GM23338 (cell line): Measurements from ENCODE around the gene ALDH3A2. TPM values are rescaled to one million over a fixed set of nuclear protein-coding genes. Genes with fewer than 3 reads are reported as not detected.

Experiments used
- ATAC-seq: fragments of 200-7000 bp; cut with Tn5 transposase; 3 replicates; pipeline ENCODE4 v1.9.1; 2020
- DNase-seq: peaks from one replicate; pipeline ENCODE4 v3.0.0-alpha.2; 2015; ENCODE audit warnings: low spot score
- H2AFZ ChIP-seq: fragments of 200-600 bp; sonication (generic); 2 replicates; pipeline ENCODE4 v1.8.0; 2016; ENCODE audit warnings: antibody characterized with exemption, mild to moderate bottlenecking, moderate library complexity
- H3F3A ChIP-seq: fragments of 200-600 bp; sonication (generic); replicated peaks from 2 replicates; pipeline ENCODE4 v1.8.0; 2017; ENCODE audit warnings: antibody characterized with exemption, mixed run types, low read depth
- H3K27ac ChIP-seq: fragments of 200-600 bp; sonication (generic); 2 replicates; pipeline ENCODE4 v1.6.1; 2016; ENCODE audit warnings: low read depth
- H3K27me3 ChIP-seq: fragments of 200-600 bp; sonication (generic); 2 replicates; pipeline ENCODE4 v1.8.0; 2016; ENCODE audit warnings: mild to moderate bottlenecking, mixed run types, moderate library complexity; ENCODE audit not compliant: insufficient read depth
- H3K36me3 ChIP-seq: fragments of 200-600 bp; sonication (generic); 2 replicates; pipeline ENCODE4 v1.8.0; 2016; ENCODE audit warnings: mild to moderate bottlenecking; ENCODE audit not compliant: insufficient read depth
- H3K4me1 ChIP-seq: fragments of 200-600 bp; sonication (generic); 2 replicates; pipeline ENCODE4 v1.8.0; 2016; ENCODE audit warnings: mild to moderate bottlenecking, moderate library complexity; ENCODE audit not compliant: insufficient read depth
- H3K4me2 ChIP-seq: fragments of 200-600 bp; sonication (generic); 2 replicates; pipeline ENCODE4 v1.7.1; 2017; ENCODE audit warnings: mixed run types
- H3K4me3 ChIP-seq: fragments of 200-600 bp; sonication (generic); 2 replicates; pipeline ENCODE4 v1.6.1; 2016; ENCODE audit warnings: mixed run types
- H3K79me2 ChIP-seq: fragments of 200-600 bp; sonication (generic); replicated peaks from 2 replicates; pipeline ENCODE4 v1.8.0; 2017; ENCODE audit warnings: mild to moderate bottlenecking; ENCODE audit not compliant: insufficient read depth
- H3K9me2 ChIP-seq: fragments of 200-600 bp; sonication (generic); 2 replicates; pipeline ENCODE4 v1.8.0; 2017; ENCODE audit not compliant: insufficient read depth
- H4K20me1 ChIP-seq: fragments of 200-600 bp; sonication (generic); replicated peaks from 2 replicates; pipeline ENCODE4 v1.8.0; 2017; ENCODE audit warnings: mild to moderate bottlenecking; ENCODE audit not compliant: insufficient read depth
- H3K27ac Mint-ChIP-seq: 2 replicates; pipeline ENCODE4 v1.8.0; 2020; ENCODE audit warnings: inconsistent platforms, mild to moderate bottlenecking, moderate library complexity, mixed read lengths
- H3K27me3 Mint-ChIP-seq: 3 replicates; pipeline ENCODE4 v1.8.0; 2022; ENCODE audit warnings: low read depth, mild to moderate bottlenecking, moderate library complexity, mixed read lengths, inconsistent platforms; ENCODE audit not compliant: insufficient read depth, poor library complexity
- H3K36me3 Mint-ChIP-seq: 3 replicates; pipeline ENCODE4 v1.8.0; 2021; ENCODE audit warnings: low read depth, mild to moderate bottlenecking, inconsistent platforms, moderate library complexity, mixed read lengths
- H3K4me1 Mint-ChIP-seq: 3 replicates; pipeline ENCODE4 v1.8.0; 2020; ENCODE audit warnings: mild to moderate bottlenecking, inconsistent platforms, mixed read lengths
- H3K4me3 Mint-ChIP-seq: 3 replicates; pipeline ENCODE4 v1.8.0; 2021; ENCODE audit warnings: moderate library complexity, mild to moderate bottlenecking, inconsistent platforms, mixed read lengths
- H3K9me3 Mint-ChIP-seq: 3 replicates; pipeline ENCODE4 v1.8.0; 2020; ENCODE audit warnings: moderate library complexity, mild to moderate bottlenecking, inconsistent platforms, mixed read lengths
- EZH2 ChIP-seq: fragments of 200-600 bp; sonication (generic); IDR thresholded peaks from one replicate; pipeline ENCODE4 v1.8.0; 2017; ENCODE audit warnings: antibody characterized with exemption, mild to moderate bottlenecking, low read depth; ENCODE audit not compliant: unreplicated experiment
- EZH2phosphoT487 ChIP-seq: fragments of 200-600 bp; sonication (generic); IDR thresholded peaks from one replicate; pipeline ENCODE4 v1.8.1; 2018; ENCODE audit warnings: antibody characterized with exemption; ENCODE audit not compliant: unreplicated experiment
- JUNB ChIP-seq: IDR thresholded peaks from one replicate; pipeline ENCODE4 v1.6.1; 2016; ENCODE audit warnings: antibody characterized with exemption; ENCODE audit not compliant: unreplicated experiment
- STAT1 ChIP-seq: IDR thresholded peaks from one replicate; pipeline ENCODE4 v1.6.1; 2016; ENCODE audit warnings: antibody characterized with exemption; ENCODE audit not compliant: unreplicated experiment
- ZNF331 ChIP-seq: fragments of 250-450 bp; sonication (Bioruptor Pico); IDR thresholded peaks from 2 replicates; pipeline ENCODE4 v1.5.0; 2020; ENCODE audit warnings: low read depth, mild to moderate bottlenecking, moderate library complexity
- polyA plus RNA-seq: library from polyadenylated mRNA; unstranded; fragments of >200 nt; fragmentation: Nextera tagmentation; extraction: Ambion mirVana; gene quantifications from 2 replicates; pipeline ENCODE4 v1.2.1, GENCODE V29; 2016
- total RNA-seq: library from RNA; depleted of rRNA; stranded (reverse); fragments of >200 nt; shearing (Covaris generic); gene quantifications from 2 replicates; pipeline ENCODE4 v1.2.3, GENCODE V29; 2014
- TF ChIP-seq, protein P1 (sequence below): IDR thresholded peaks from 2 replicates; pipeline ENCODE4 v1.6.1; 2016; ENCODE audit warnings: antibody characterized with exemption
- TF ChIP-seq, protein P2 (sequence below): fragments of 250-450 bp; sonication (Bioruptor Pico); IDR thresholded peaks from 2 replicates; pipeline ENCODE4 v1.5.0; 2020; ENCODE audit warnings: mild to moderate bottlenecking, moderate library complexity

The ALDH3A2 gene
- total and polyA plus RNA-seq, 2 experiments from 2014 or later, result 31.3 to 159 TPM

DNA sequence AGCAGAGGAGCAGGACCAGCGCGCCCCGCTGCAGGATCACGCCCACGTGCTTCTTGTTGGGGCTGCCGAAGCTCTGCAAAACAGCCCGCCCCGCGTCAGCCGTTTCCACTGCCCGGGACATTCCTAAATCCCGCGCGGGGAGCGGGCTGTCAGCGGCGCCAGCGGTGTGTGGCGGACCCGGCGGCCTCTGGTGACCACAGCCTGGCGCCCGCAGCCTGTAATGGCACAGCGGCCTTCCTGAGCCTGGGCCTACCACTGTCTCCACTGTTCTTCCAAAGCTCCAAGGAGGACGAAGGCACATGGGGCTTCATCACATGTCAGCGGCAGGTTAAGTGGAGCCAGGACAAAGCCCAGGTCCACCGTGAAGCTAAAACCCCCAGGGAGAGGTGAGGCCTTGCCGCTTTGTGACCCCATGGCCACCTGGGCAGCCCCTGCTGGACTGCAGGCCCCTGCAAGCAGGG lies 65.4 kb downstream of the ALDH3A2 start:
- Histone ChIP-seq H3K9me2 (no peaks in the 10 kb centered on the region), H4K20me1 (no peaks in the 10 kb centered on the region), H3K4me1 (0 out of 2 replicates have a peak, but pooled peaks cover 6% of the 10 kb centered on the region), H3K27ac (no peak overlapping the region), H3K36me3 (no peaks in the 10 kb centered on the region), H3K4me2 (no peak overlapping the region), H3F3A (no peaks in the 10 kb centered on the region), H3K27me3 (no peaks in the 10 kb centered on the region), H2AFZ (0 out of 2 replicates have a peak overlapping the region, but pooled peaks have one; percentile 63), H3K4me3 (no peak overlapping the region), H3K79me2 (no peaks in the 10 kb centered on the region)
- ATAC-seq, result peak; percentile 24
- H3K4me3 Mint-ChIP-seq, result no peak overlapping the region
- peaks cover 14% of the 10 kb centered on the region for H3K4me1 Mint-ChIP-seq
- H3K27me3 Mint-ChIP-seq, result peaks cover 5% of the 10 kb centered on the region
- H3K36me3 Mint-ChIP-seq, result no peaks in the 10 kb centered on the region
- H3K27ac Mint-ChIP-seq, result no peak overlapping the region
- peak; percentile 47 for DNase-seq
- H3K9me3 Mint-ChIP-seq, result no peaks in the 10 kb centered on the region
- TF ChIP-seq EZH2 (no peak), EZH2phosphoT487 (no peak), ZNF331 (CRISPR knock-in tag) (no peak), JUNB (no peak), STAT1 (no peak)
- TF ChIP-seq, protein P1, sequence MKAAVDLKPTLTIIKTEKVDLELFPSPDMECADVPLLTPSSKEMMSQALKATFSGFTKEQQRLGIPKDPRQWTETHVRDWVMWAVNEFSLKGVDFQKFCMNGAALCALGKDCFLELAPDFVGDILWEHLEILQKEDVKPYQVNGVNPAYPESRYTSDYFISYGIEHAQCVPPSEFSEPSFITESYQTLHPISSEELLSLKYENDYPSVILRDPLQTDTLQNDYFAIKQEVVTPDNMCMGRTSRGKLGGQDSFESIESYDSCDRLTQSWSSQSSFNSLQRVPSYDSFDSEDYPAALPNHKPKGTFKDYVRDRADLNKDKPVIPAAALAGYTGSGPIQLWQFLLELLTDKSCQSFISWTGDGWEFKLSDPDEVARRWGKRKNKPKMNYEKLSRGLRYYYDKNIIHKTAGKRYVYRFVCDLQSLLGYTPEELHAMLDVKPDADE, result no peak
- TF ChIP-seq, protein P2, sequence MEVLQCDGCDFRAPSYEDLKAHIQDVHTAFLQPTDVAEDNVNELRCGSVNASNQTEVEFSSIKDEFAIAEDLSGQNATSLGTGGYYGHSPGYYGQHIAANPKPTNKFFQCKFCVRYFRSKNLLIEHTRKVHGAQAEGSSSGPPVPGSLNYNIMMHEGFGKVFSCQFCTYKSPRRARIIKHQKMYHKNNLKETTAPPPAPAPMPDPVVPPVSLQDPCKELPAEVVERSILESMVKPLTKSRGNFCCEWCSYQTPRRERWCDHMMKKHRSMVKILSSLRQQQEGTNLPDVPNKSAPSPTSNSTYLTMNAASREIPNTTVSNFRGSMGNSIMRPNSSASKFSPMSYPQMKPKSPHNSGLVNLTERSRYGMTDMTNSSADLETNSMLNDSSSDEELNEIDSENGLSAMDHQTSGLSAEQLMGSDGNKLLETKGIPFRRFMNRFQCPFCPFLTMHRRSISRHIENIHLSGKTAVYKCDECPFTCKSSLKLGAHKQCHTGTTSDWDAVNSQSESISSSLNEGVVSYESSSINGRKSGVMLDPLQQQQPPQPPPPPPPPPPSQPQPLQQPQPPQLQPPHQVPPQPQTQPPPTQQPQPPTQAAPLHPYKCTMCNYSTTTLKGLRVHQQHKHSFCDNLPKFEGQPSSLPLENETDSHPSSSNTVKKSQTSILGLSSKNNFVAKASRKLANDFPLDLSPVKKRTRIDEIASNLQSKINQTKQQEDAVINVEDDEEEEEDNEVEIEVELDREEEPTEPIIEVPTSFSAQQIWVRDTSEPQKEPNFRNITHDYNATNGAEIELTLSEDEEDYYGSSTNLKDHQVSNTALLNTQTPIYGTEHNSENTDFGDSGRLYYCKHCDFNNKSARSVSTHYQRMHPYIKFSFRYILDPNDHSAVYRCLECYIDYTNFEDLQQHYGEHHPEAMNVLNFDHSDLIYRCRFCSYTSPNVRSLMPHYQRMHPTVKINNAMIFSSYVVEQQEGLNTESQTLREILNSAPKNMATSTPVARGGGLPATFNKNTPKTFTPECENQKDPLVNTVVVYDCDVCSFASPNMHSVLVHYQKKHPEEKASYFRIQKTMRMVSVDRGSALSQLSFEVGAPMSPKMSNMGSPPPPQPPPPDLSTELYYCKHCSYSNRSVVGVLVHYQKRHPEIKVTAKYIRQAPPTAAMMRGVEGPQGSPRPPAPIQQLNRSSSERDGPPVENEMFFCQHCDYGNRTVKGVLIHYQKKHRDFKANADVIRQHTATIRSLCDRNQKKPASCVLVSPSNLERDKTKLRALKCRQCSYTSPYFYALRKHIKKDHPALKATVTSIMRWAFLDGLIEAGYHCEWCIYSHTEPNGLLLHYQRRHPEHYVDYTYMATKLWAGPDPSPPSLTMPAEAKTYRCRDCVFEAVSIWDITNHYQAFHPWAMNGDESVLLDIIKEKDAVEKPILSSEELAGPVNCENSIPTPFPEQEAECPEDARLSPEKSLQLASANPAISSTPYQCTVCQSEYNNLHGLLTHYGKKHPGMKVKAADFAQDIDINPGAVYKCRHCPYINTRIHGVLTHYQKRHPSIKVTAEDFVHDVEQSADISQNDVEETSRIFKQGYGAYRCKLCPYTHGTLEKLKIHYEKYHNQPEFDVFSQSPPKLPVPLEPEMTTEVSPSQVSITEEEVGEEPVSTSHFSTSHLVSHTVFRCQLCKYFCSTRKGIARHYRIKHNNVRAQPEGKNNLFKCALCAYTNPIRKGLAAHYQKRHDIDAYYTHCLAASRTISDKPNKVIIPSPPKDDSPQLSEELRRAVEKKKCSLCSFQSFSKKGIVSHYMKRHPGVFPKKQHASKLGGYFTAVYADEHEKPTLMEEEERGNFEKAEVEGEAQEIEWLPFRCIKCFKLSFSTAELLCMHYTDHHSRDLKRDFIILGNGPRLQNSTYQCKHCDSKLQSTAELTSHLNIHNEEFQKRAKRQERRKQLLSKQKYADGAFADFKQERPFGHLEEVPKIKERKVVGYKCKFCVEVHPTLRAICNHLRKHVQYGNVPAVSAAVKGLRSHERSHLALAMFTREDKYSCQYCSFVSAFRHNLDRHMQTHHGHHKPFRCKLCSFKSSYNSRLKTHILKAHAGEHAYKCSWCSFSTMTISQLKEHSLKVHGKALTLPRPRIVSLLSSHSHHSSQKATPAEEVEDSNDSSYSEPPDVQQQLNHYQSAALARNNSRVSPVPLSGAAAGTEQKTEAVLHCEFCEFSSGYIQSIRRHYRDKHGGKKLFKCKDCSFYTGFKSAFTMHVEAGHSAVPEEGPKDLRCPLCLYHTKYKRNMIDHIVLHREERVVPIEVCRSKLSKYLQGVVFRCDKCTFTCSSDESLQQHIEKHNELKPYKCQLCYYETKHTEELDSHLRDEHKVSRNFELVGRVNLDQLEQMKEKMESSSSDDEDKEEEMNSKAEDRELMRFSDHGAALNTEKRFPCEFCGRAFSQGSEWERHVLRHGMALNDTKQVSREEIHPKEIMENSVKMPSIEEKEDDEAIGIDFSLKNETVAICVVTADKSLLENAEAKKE (CRISPR knock-in tag), result no peak
